ENCODE data around the gene GLO1. TPM values are rescaled to one million over a fixed set of nuclear protein-coding genes. Genes with fewer than 3 reads are reported as not detected.

GLO1 gene
- total RNA-seq, 4 donors from 2014 or later = 53.4 to 104 (median 76.1) TPM

GRCh38 chr6:38644951-38645350 is 58.0 kb downstream of the GLO1 start:
- 31 to 38% methylated on average over 1 of the region's 1 CpG for WGBS, 2 donors
- no peak overlapping the region for H3K27ac ChIP-seq
- no peaks in the 10 kb centered on the region for H3K9me3 ChIP-seq
- no peaks in the 10 kb centered on the region for H3K36me3 ChIP-seq
- no peaks in the 10 kb centered on the region for H3K27me3 ChIP-seq
- no peak for TF ChIP-seq CTCF (IDR thresholded peaks at IDR 0.05)
- no peak for DNase-seq
- H3K4me1 ChIP-seq = peaks cover 7 to 13% (median 8%) of the 10 kb centered on the region in 3 donors
- intact Hi-C loops (cut with DNase I) = no loop called here
- H3K4me3 ChIP-seq = no peak overlapping the region

GRCh38 chr6:38640216-38640909 is 62.6 kb downstream of the GLO1 start:
- intact Hi-C loops (cut with DNase I) = no loop called here
- Histone ChIP-seq H3K36me3 (no peaks in the 10 kb centered on the region), H3K9me3 (no peaks in the 10 kb centered on the region), H3K27me3 (no peaks in the 10 kb centered on the region), H3K4me3 (peak overlapping the region; percentile 86 to 97 (median 94)), H3K27ac (peak overlapping the region; percentile 90 to 93 (median 91)), H3K4me1 (peaks cover 8 to 27% (median 16%) of the 10 kb centered on the region in 3 donors)
- WGBS, 2 donors = 9 to 15% methylated on average over 26 to 31 of the region's 32 CpGs
- TF ChIP-seq CTCF (IDR thresholded peaks at IDR 0.05) (no peak), POLR2A (IDR thresholded peaks at IDR 0.05) (no peak)
- DNase-seq = no peak

- Histone ChIP-seq H3K4me3 (peak within 1 kb of the TSS; percentile 86 to 97 (median 94)), H3K27me3 (no peaks in the 10 kb centered on the region), H3K36me3 (no peaks in the 10 kb centered on the region), H3K4me1 (peaks cover 8 to 31% (median 16%) of the 10 kb centered on the region in 3 donors), H3K27ac (peak within 1 kb of the TSS; percentile 90 to 93 (median 91)), H3K9me3 (no peaks in the 10 kb centered on the region)
- peak; percentile 30 for DNase-seq
- TF ChIP-seq POLR2A (IDR thresholded peaks at IDR 0.05) (peak in 2 of 4 donors; percentile 23 to 65), CTCF (IDR thresholded peaks at IDR 0.05) (peak in 1 of 6 experiments; percentile 4)
- WGBS, 2 donors = 0 to 1% methylated on average over 6 to 23 of the region's 82 CpGs
- intact Hi-C loops (cut with DNase I) = no loop called here
These were observed 63.3 kb downstream of the GLO1 start, which contains the start of gene BTBD9 for GRCh38 chr6:38639498-38640215. Gene BTBD9 (minus strand): TSS chr6:38639929.

- TF ChIP-seq CTCF (IDR thresholded peaks at IDR 0.05) (peak in 1 of 6 experiments; percentile 1), POLR2A (IDR thresholded peaks at IDR 0.05) (no peak)
- WGBS, 2 donors = 3 to 6% methylated on average over 14 to 15 of the region's 15 CpGs
- intact Hi-C loops (cut with DNase I) = no loop called here
- H3K27me3 ChIP-seq = no peaks in the 10 kb centered on the region
- peak overlapping the region; percentile 86 to 97 (median 94) for H3K4me3 ChIP-seq
- no peaks in the 10 kb centered on the region for H3K36me3 ChIP-seq
- DNase-seq = peak; percentile 12
- no peaks in the 10 kb centered on the region for H3K9me3 ChIP-seq
- peaks cover 8 to 35% (median 16%) of the 10 kb centered on the region in 3 donors for H3K4me1 ChIP-seq
- peak overlapping the region; percentile 90 to 93 (median 91) for H3K27ac ChIP-seq
These were observed 63.9 kb downstream of the GLO1 start for GRCh38 chr6:38638941-38639497.

- no peak overlapping the region for H3K4me3 ChIP-seq
- no peak for DNase-seq
These were observed 65.2 kb downstream of the GLO1 start for GRCh38 chr6:38637756-38638155.

More at GRCh38 chr6:38637756-38638155, 65.2 kb downstream of the GLO1 start:
- H3K4me1 ChIP-seq = peaks cover 8 to 35% (median 16%) of the 10 kb centered on the region in 3 donors
- no peak overlapping the region for H3K27ac ChIP-seq
- no peak for TF ChIP-seq POLR2A (IDR thresholded peaks at IDR 0.05)
- no peak for TF ChIP-seq CTCF (IDR thresholded peaks at IDR 0.05)
- H3K9me3 ChIP-seq = no peaks in the 10 kb centered on the region
- intact Hi-C loops (cut with DNase I) = no loop called here
- no peaks in the 10 kb centered on the region for H3K27me3 ChIP-seq
- 83 to 87% methylated on average over 5 of the region's 5 CpGs for WGBS, 2 donors
- no peaks in the 10 kb centered on the region for H3K36me3 ChIP-seq

Measured in esophagus squamous epithelium (tissue), 5 donors.